ENCODE measurements around the gene AAR2.

The AAR2 gene

DNA sequence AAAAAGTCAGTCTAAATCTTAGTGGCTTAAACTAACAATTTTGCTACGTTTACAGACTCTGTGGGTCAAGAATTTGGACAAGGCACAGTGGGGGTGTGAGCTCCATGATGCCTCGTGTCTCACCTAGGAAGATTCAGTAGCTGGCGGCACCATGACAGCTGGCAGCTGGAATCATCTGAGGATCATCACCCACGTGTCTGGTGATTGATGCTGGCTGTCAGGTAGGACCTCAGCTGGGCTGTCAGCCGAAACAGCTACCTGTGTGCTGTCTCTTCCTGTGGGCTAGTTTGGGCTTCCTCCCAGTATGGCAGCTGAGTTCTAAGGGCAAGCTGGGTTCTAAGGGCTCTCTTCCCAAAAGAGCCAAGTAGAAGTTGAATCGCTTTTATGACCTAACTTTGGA, 43.5 kb downstream of the AAR2 start:
- DNase-seq (ENCODE audit: low spot score): no peak

DNA sequence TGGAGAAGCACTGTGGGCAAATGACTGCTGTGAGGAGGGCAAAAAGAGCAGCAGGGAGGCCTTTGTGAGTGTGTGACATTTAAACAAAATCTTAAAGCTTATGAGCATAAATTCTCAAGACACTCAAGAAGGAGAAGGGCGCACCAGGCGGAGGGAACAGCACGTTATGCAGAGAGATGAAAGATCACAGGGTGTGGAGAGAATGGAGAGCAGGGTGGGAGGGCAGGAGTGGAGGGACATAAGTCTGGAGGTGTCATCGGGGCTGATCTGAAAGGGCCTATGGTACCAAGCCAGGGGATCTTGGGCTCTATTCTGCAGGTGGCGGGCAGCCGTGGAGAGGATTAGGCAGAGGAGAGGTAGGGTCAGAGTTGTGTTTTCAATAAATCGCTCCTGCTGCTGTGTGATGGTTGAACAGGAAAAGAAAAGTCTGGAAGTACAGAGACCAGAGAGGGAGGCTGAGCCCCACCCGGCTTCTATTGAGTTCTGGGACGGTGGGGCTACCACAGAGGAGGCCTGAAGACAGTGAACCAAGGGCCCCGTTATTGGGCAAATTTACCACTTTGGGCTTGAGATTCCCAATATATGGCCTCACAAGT, 45.6 kb downstream of the AAR2 start:
- DNase-seq (ENCODE audit: low spot score): no peak

DNA sequence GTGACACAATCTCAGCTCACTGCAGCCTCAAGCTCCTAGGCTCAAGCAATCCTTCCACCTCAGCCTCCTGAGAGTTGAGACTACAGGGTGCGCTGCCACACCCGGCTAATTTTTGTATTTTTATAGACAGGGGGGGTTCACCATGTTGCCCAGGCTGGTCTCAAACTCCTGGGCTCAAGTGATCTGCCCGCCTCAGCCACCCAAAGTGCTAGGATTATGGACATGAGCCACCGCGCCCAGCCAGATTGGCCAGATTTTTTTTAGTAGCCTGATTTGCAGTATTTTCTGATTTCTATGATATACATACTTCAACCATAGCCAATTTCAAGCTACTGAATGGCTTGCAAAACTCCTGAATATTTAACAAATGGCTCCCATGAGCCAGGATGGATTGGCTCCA, 48.5 kb downstream of the AAR2 start:
- no peak for DNase-seq (ENCODE audit: low spot score)

DNA sequence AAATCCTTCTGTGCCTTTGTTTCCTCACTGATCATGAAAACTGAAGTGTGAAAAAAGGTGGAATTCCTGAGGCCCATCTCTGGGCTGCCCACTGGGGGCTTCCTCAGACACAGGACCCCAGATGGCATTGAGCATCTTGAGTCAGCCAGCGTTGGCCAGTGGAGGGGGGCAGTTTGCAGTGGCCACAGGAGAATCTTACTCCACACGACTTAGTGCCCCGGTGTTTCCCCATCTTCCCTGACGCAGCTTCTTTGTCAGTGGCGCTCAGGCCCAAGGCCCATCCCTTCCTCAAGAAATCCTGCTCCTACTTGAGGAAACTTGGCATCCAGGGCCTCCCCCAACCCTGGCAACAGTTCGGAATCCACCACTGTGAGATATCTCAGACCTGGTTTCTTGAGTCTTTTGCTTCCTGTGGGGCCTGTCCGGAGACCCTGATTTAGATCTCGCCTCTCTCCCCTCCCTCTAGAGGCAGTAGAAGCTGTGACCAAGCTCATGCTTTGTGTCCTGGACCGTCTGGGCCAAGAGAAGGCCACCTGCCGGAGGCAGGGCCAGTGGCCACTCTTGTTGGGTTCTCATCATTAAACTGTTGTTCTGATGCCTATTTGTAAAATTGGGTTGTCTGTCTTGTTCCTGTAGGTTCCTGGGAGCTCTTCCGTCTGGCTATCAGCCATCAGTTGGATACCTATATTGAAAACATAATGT, 49.6 kb downstream of the AAR2 start:
- DNase-seq (ENCODE audit: low spot score): no peak

DNA sequence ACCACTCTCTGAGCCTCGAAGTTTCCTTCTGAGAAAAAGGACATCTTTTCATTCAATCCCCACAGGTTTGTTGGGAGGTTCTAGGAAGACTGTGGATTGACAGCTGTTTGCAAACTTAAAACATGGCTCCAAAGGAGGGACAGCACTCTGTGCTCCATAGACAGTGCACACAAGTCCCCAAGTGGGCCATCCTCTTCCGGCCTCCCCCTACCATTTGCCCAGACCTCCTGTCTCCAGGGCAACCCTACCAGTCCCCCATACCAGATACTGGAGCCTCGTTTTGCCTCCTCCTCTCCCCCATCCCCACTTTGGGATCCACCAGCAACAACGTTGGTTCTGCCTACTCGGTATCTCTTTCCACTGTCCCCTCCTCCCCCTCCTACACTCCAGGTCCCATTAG, 61.4 kb downstream of the AAR2 start:
- no peak for DNase-seq (ENCODE audit: low spot score)

DNA sequence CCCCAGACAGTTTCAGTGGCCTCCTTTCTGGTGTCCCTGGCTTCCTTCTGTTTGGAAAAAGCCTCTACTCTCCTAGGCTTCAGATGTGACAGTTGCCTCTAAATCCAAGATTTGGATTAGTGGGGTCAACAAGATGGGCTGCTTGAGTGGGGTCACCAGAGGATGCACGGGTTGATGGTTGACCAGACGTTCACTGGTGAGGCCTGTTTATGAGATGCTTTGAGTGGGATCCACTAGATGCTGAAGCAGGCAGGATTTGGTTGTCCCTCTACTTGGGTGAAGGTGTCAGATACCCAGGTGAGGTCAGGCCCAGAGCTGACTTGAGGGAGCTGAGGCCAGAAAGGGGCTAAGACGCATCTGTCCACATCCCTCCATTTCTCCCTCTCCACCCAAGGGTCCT, 61.8 kb downstream of the AAR2 start:
- no peak for DNase-seq (ENCODE audit: low spot score)

DNA sequence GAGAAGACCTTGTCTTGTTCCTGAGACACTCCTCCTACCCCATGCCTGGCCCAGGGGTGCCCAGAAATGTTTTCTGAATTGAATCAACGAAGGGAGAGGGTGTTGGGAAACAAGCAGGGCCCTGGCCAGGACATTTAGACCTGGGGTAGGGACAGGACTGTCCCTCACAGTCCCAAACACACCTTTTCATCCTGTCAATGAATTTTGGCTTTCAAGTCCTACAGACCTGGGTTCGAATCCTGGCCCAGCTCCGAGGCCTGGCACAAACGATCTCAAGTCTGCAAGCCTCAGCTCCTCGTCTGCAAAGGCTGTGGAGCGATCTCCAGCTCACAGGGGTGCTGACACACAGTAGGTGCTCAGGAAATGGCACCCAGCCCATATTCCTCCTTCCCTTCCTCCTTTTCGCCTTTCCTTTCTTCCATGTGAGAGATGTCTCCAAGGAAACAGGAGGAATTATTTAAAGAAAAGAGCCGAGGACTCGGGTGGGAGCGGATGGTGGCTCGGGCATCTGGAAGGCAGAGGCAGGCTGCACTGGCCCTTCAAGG, 62.6 kb downstream of the AAR2 start:
- DNase-seq (ENCODE audit: low spot score): no peak

DNA sequence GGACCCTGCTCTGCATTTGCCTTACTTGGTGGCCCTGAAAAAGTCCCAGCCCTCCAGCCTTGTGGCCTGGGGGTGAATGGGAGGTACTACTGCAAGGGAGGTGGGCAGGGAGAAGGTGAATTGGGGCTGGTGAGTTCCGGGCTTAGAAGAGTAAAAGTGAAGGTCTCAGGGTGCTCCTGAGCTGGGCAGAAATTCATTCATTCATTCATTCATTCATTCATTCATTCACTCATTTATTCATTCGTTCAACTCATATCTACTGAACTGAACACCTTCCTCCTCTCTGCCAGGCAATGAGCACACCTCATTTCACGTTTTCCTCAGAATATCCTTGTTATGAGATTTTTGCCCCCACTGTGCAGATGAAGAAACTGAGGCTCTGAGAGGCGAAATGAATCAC, 63.2 kb downstream of the AAR2 start:
- DNase-seq (ENCODE audit: low spot score): no peak

DNA sequence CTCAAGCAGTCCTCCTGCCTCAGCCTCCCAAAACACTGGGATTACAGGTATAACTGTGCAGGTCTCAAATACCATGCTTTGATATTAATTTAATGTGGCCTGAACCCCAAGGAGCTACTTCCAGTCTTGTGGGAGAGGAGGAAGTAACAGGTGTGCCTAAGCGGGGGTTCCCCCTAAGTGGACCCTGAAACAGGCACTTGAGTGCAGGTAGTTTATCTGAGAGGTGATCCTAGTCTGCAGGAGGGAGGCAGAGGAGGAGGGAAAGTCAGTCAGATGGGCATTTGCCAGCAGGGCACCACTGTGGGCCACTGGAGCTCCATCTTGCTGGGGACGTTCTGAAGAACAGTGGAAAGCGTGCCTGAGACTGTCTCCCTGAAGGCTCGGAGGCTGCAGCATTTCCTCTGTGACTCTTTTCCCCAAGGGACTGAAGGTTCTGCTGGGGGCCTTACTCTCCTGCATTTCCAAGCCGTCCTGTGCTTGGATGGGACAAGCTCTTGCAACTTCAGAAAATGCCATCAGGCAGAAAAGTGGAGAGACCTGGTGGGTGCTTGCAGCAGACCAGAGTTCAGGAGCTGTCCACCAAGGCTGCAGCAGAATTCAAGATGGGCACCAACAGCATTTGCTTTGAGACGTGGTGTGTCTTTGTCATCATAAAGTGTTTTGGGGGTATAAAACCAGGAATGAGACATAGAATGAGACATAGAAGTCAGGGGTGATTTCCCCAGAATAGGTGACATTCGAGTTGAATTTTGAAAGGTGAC, 65.3 kb downstream of the AAR2 start:
- no peak for DNase-seq (ENCODE audit: low spot score)

DNA sequence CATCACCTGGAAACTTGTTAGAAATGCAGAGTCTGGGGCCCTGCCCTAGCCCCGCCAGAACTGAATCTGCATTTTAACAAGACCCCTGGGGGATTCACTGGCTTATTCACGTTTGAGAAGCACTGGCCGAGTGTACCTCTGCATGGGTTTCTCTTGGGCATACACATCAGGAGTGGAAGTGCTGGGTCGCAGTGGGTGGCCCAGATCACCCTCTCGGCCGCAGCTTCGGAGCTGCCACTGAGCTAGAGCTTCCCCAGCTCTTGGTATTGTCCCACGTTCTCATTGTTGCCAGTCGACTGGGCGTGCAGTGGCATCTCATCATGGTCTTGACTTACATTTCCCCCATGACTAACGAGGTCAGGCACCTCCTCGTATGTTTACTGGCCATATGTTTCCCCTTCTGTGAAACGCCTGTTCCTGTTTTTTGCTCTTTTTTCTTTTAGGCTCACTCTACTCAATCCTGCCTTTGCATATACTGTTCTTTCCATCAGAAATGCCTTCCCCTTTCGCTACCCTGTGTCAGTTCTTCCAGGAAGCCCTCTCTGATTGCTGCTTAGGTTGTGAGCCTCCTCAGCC, 66.8 kb downstream of the AAR2 start:
- DNase-seq (ENCODE audit: low spot score): no peak

DNA sequence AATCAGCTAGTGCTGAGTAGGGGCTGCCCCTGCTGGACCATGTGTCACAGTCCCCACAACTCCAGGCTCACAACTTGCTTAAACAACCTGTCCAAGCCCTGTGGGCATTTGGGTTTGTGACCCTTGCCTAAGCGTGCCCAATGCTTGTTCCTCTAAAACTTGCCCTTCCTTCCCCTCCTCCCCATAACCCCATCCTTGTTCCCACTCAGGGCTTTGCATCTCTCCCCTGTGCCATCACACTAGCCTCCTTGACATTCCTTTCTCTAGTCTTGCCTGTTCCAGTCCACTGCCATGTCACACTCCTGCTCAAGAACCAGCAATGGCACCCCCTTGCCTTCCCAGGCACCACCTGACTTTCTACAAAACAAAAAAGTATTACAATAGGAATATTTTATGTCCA, 67.6 kb downstream of the AAR2 start:
- no peak for DNase-seq (ENCODE audit: low spot score)

DNA sequence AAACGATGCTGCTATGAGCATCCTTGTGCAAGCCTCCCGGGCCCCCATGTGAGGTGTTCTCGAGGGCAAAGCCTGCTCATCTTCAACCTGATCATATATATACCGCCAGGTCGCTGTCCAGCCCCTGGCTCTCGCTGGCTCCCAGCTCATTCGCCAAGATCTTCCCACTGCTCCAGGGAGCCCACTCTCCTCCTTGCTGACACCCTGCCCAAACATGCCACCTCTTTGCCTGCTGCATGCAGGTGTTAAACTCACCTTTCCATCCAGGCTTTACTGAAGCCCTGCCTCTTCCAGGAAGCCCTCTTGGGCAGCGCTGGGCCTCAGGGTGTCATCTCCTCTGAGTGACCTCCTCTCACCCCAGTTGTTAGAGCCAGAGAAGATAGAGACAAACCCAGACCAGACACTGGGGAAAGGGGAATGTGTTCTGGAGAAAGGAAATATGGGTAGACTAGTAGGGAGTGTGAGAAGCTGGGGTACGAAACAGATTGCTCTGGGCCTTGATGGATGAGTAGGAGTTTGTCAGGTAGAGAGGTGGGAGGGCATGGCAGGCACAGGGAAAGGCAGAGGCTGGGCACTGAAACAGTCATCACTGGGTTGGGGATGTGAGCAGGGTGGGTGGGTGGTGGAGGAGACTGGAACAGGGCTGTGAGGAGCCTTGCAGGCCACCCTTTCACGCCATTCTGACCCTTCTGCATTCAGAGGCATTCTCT, 68.7 kb downstream of the AAR2 start:
- DNase-seq (ENCODE audit: low spot score): no peak

DNA sequence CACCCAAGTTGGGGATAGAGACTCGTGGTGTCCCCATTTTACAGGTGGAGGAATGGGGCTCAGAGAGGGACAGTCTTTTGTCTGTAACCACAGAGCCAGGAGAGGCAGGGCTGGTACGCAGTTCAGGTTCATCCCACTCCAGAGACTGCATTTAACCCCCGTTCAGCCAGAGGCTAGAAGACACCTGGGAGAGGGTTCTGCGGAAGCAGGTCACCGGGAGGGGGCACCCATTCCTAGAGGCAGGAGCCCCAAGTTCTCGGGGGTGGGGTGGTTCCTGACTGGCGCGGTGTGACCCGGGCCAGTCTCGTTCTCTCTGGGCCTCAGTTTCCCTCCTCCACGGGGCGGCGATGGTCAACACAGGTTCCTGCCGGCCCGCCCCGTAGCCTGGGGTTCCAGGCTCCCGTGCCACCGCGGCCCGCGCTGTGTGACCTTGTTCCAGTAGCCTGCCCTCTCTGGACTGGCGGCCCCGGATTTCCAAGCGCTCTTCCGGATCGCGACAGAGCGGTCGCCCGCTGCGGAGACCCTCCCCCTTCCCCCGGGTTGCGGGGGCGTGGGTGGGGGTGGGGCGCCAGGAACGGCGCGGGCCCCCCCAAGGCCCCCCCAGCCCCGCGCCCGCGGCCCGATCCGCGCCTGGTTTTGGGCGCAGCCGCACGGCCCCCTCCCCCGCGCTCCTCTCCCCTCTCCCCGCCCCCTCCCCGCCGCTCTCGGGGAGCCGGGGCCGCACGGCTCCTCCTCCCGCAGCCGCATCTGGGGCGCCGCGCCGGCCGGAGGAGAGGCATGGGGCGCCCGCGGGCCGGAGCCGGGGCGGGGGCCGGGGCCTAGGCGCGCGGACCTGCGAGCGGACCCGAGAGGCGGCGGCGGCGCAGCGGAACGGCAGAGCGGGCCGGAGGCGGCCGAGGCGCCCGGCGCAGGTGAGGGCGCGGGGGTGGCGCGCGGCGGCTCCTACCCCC, 69.6 kb downstream of the AAR2 start, which contains the start of gene DLGAP4:
TSS of gene DLGAP4 (plus strand) at position 738 of the 950 bp plus-strand sequence. CDS start 125,379 bp downstream, outside the sequence.
- DNase-seq (ENCODE audit: low spot score): peak; percentile 1
